Stromal cell of bone marrow (primary cell): ENCODE data around the gene COX18.
A peak's percentile ranks its signal among the peaks of the same experiment; 100 is the strongest.

Experiments used
- DNase-seq: peaks from one replicate; pipeline ENCODE4 v3.0.0-alpha.2; 2012; ENCODE audit warnings: low read depth

COX18 gene

GRCh38 chr4:73053076-73053475 is 16.4 kb downstream of the COX18 start:
- DNase-seq = no peak

- DNase-seq = no peak
These were observed 17.9 kb downstream of the COX18 start for GRCh38 chr4:73051625-73052024.

- DNase-seq = no peak
These were observed 23.6 kb downstream of the COX18 start for GRCh38 chr4:73045879-73046278.

- DNase-seq = no peak
These were observed 32.5 kb downstream of the COX18 start for GRCh38 chr4:73037057-73037456.

- no peak for DNase-seq
These were observed 33.4 kb downstream of the COX18 start for GRCh38 chr4:73036123-73036522.

GRCh38 chr4:73034896-73035295 is 34.6 kb downstream of the COX18 start:
- DNase-seq = no peak

GRCh38 chr4:73028621-73029020 is 40.9 kb downstream of the COX18 start:
- no peak for DNase-seq

- DNase-seq = peak; percentile 28
These were observed 47.9 kb downstream of the COX18 start for GRCh38 chr4:73021634-73022033.

- peak; percentile 25 for DNase-seq
These were observed 50.0 kb downstream of the COX18 start for GRCh38 chr4:73019462-73020047.

- no peak for DNase-seq
These were observed 50.9 kb downstream of the COX18 start for GRCh38 chr4:73018595-73018994.

- DNase-seq = no peak
These were observed 56.2 kb downstream of the COX18 start for GRCh38 chr4:73013310-73013709.

GRCh38 chr4:73012673-73013072 is 56.8 kb downstream of the COX18 start:
- no peak for DNase-seq

- DNase-seq = no peak
These were observed 57.9 kb downstream of the COX18 start for GRCh38 chr4:73011629-73011985.

GRCh38 chr4:73010789-73011628 is 58.5 kb downstream of the COX18 start:
- DNase-seq = no peak

GRCh38 chr4:73007526-73008100 is 61.9 kb downstream of the COX18 start:
- DNase-seq = no peak

- no peak for DNase-seq
These were observed 63.1 kb downstream of the COX18 start for GRCh38 chr4:73006286-73006990.

GRCh38 chr4:73005514-73005913 is 64.0 kb downstream of the COX18 start:
- DNase-seq = no peak
